ENCODE results near the gene BACE1.
A peak's percentile ranks its signal among the peaks of the same experiment; 100 is the strongest.
"Not testable (repeated sequence)": the region's sequence is repeated elsewhere in the genome, so short reads cannot be mapped to it uniquely, and the experiment has no call there.

Gene BACE1

DNA sequence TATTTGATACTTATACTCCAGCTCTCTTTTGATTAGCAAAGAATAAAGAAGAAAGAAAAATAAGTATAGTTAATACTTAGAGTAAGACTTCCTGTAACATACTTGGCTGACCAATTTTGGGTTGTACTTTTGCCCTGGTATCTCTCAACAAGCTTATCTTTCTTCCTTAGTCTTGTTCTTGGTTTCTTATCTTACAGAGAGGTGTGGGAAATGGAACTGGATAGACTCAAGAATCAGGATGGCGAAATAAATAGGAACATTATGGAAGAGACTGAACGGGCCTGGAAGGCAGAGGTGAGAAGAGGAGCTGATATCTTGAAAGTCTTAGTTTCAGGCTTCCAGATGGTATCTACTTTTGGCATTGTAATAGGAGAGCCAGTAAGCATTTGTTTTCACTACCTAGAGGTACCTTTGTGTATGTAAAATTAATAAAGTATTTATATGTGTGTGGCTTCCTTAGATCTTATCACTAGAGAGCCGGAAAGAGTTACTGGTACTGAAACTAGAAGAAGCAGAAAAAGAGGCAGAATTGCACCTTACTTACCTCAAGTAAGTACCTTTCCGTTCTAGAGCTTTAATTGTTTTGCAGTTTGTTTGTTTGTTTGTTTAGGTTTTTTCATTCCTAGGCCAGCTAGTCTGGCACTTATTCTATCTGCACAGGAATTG is 36.2 kb downstream of the BACE1 start:
- H3K9me3 ChIP-seq (ENCODE audit: control insufficient read depth in 2 of 2, low read length in 2 of 2): no peaks in the 10 kb centered on the region
- peak overlapping the region in 1 of 2 donors; percentile 6 for H3K4me3 ChIP-seq (ENCODE audit: low read length in 2 of 2)
- no peaks in the 10 kb centered on the region for H3K27me3 ChIP-seq (ENCODE audit: control insufficient read depth in 2 of 2, insufficient read depth in 2 of 2, low read length in 2 of 2)
- peaks cover 25 to 28% of the 10 kb centered on the region in 2 donors for H3K36me3 ChIP-seq (ENCODE audit: control insufficient read depth in 2 of 2, insufficient read depth in 2 of 2, low read length in 2 of 2)
- no peak overlapping the region for H3K27ac ChIP-seq (ENCODE audit: low read depth in 2 of 2, low read length in 2 of 2)
- H3K9ac ChIP-seq (ENCODE audit: low read depth in 1 of 2, low read length in 2 of 2): no peak overlapping the region
- no peaks in the 10 kb centered on the region for H3K4me1 ChIP-seq (ENCODE audit: control insufficient read depth in 2 of 2, insufficient read depth in 2 of 2, low read length in 2 of 2)

GRCh38 chr11:117278347-117278746 is 37.7 kb downstream of the BACE1 start:
- H3K27ac ChIP-seq (ENCODE audit: low read depth in 2 of 2, low read length in 2 of 2): no peak overlapping the region
- H3K4me1 ChIP-seq (ENCODE audit: control insufficient read depth in 2 of 2, insufficient read depth in 2 of 2, low read length in 2 of 2): no peaks in the 10 kb centered on the region
- H3K4me3 ChIP-seq (ENCODE audit: low read length in 2 of 2): no peak overlapping the region
- no peak overlapping the region for H3K9ac ChIP-seq (ENCODE audit: low read depth in 1 of 2, low read length in 2 of 2)
- H3K27me3 ChIP-seq (ENCODE audit: control insufficient read depth in 2 of 2, insufficient read depth in 2 of 2, low read length in 2 of 2): no peaks in the 10 kb centered on the region
- H3K9me3 ChIP-seq (ENCODE audit: control insufficient read depth in 2 of 2, low read length in 2 of 2): no peaks in the 10 kb centered on the region
- peaks cover 25% of the 10 kb centered on the region in 2 donors for H3K36me3 ChIP-seq (ENCODE audit: control insufficient read depth in 2 of 2, insufficient read depth in 2 of 2, low read length in 2 of 2)

DNA sequence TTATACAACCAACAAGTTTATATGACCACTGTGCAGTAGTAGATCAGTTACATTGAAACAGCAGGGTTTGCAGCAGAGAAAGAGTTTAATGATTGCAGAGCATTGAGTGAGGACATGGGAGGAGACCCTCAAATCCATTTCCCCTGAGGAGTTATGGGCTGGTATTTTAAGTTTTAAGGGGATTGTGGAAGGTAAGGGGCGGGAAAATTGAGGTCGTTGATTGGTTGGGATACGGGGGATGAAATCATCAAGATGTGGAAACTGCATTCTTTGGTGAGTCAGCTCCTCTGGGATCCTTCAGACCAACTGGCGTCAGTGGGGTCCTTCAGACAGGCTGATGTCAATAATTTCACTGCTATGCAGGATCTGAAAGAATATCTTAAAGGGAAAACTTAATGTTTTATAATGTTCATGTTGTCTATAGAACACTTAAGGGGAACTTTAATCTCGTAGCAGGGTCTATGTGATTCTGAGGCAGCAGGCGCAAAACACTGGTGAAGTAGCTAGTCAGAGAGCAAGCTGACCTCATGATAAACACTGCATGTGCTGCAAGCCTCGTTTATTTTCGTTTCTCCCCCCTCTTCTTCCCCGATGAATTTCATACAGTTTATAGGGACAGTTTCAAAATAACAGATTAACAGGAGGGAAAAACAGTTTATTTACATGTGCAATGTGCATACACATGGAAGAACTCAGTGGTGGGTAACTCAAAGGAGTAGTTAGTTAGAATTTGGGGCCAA is 42.3 kb downstream of the BACE1 start:
- H3K4me3 ChIP-seq (ENCODE audit: low read length in 2 of 2): no peak overlapping the region
- no peak overlapping the region for H3K9ac ChIP-seq (ENCODE audit: low read depth in 1 of 2, low read length in 2 of 2)
- no peaks in the 10 kb centered on the region for H3K9me3 ChIP-seq (ENCODE audit: control insufficient read depth in 2 of 2, low read length in 2 of 2)
- H3K36me3 ChIP-seq (ENCODE audit: control insufficient read depth in 2 of 2, insufficient read depth in 2 of 2, low read length in 2 of 2): peaks cover 3 to 8% of the 10 kb centered on the region in 2 donors
- H3K27me3 ChIP-seq (ENCODE audit: control insufficient read depth in 2 of 2, insufficient read depth in 2 of 2, low read length in 2 of 2): no peaks in the 10 kb centered on the region
- no peak overlapping the region for H3K27ac ChIP-seq (ENCODE audit: low read depth in 2 of 2, low read length in 2 of 2)
- no peaks in the 10 kb centered on the region for H3K4me1 ChIP-seq (ENCODE audit: control insufficient read depth in 2 of 2, insufficient read depth in 2 of 2, low read length in 2 of 2)

GRCh38 chr11:117272175-117272574 is 43.9 kb downstream of the BACE1 start:
- not testable (repeated sequence) for H3K9me3 ChIP-seq (ENCODE audit: control insufficient read depth in 2 of 2, low read length in 2 of 2); H3K9ac ChIP-seq (ENCODE audit: low read depth in 1 of 2, low read length in 2 of 2); H3K27me3 ChIP-seq (ENCODE audit: control insufficient read depth in 2 of 2, insufficient read depth in 2 of 2, low read length in 2 of 2); H3K27ac ChIP-seq (ENCODE audit: low read depth in 2 of 2, low read length in 2 of 2); H3K36me3 ChIP-seq (ENCODE audit: control insufficient read depth in 2 of 2, insufficient read depth in 2 of 2, low read length in 2 of 2); H3K4me1 ChIP-seq (ENCODE audit: control insufficient read depth in 2 of 2, insufficient read depth in 2 of 2, low read length in 2 of 2); H3K4me3 ChIP-seq (ENCODE audit: low read length in 2 of 2)

DNA sequence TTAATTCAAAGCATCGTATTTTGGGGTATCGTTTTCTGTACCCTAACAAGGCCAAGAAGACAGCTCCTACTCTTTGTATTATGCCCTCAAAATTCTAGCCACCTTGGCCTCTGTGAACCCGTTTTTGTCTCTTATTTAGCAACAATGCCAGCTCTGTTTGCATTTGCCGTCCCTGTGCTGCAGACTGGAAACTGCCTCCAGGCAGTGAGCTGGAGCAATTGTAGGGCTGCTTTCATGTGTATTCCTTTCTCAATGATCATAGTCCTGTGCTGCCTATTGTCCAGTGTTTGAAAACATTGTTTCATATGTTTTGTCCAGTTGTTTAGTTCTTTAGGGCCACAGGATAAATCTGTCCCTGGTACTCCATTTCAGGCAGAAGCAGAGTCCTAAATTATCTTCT is 44.8 kb downstream of the BACE1 start:
- no peaks in the 10 kb centered on the region for H3K9me3 ChIP-seq (ENCODE audit: control insufficient read depth in 2 of 2, low read length in 2 of 2)
- H3K27ac ChIP-seq (ENCODE audit: low read depth in 2 of 2, low read length in 2 of 2): no peak overlapping the region
- no peaks in the 10 kb centered on the region for H3K27me3 ChIP-seq (ENCODE audit: control insufficient read depth in 2 of 2, insufficient read depth in 2 of 2, low read length in 2 of 2)
- no peaks in the 10 kb centered on the region for H3K4me1 ChIP-seq (ENCODE audit: control insufficient read depth in 2 of 2, insufficient read depth in 2 of 2, low read length in 2 of 2)
- no peak overlapping the region for H3K4me3 ChIP-seq (ENCODE audit: low read length in 2 of 2)
- H3K9ac ChIP-seq (ENCODE audit: low read depth in 1 of 2, low read length in 2 of 2): no peak overlapping the region
- H3K36me3 ChIP-seq (ENCODE audit: control insufficient read depth in 2 of 2, insufficient read depth in 2 of 2, low read length in 2 of 2): peaks cover 3 to 10% of the 10 kb centered on the region in 2 donors

DNA sequence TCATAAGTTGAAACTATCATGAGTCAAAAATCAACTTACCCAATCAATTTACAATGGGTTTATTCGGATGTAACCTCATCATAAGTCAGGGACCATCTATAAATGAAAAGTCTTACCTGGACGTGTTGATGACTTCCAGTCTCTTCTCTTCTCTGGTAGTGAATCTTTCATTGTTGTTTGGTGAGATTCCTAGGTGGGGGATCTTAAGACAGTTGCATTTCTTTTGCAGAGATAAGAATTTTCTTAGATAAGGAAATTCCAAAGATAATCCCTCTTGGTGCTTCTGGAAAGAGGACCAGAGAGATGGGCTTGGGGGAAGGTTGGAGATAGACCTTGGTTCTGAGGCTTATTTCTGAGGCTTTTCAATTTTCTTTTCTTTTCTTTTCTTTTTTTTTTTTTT is 46.2 kb downstream of the BACE1 start:
- H3K36me3 ChIP-seq (ENCODE audit: control insufficient read depth in 2 of 2, insufficient read depth in 2 of 2, low read length in 2 of 2): peaks cover 6 to 10% of the 10 kb centered on the region in 2 donors
- H3K9ac ChIP-seq (ENCODE audit: low read depth in 1 of 2, low read length in 2 of 2): no peak overlapping the region
- H3K4me1 ChIP-seq (ENCODE audit: control insufficient read depth in 2 of 2, insufficient read depth in 2 of 2, low read length in 2 of 2): no peaks in the 10 kb centered on the region
- no peaks in the 10 kb centered on the region for H3K27me3 ChIP-seq (ENCODE audit: control insufficient read depth in 2 of 2, insufficient read depth in 2 of 2, low read length in 2 of 2)
- H3K27ac ChIP-seq (ENCODE audit: low read depth in 2 of 2, low read length in 2 of 2): no peak overlapping the region
- no peaks in the 10 kb centered on the region for H3K9me3 ChIP-seq (ENCODE audit: control insufficient read depth in 2 of 2, low read length in 2 of 2)
- no peak overlapping the region for H3K4me3 ChIP-seq (ENCODE audit: low read length in 2 of 2)

DNA sequence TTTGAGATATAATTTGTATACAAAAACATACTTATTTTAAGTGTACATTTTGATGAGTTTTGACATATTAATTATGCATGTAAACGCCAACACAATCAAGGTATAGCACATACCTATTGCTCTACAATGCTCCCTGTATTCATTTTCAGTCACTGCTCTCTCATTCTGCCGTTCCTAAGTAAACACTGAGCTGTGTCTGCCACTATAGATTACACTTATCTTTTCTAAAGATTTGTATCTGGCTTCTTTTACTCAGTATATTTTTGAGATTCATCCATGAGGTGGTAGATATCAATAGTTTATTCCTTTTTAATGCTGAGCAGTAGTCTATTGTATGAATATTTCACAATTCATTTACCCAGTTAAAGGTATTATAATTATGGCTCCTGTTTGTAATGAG is 50.3 kb downstream of the BACE1 start:
- Histone ChIP-seq H3K4me1 (ENCODE audit: control insufficient read depth in 2 of 2, insufficient read depth in 2 of 2, low read length in 2 of 2) (no peaks in the 10 kb centered on the region), H3K9me3 (ENCODE audit: control insufficient read depth in 2 of 2, low read length in 2 of 2) (no peaks in the 10 kb centered on the region), H3K4me3 (ENCODE audit: low read length in 2 of 2) (no peak overlapping the region), H3K36me3 (ENCODE audit: control insufficient read depth in 2 of 2, insufficient read depth in 2 of 2, low read length in 2 of 2) (peaks cover 2 to 8% of the 10 kb centered on the region in 2 donors), H3K27me3 (ENCODE audit: control insufficient read depth in 2 of 2, insufficient read depth in 2 of 2, low read length in 2 of 2) (no peaks in the 10 kb centered on the region), H3K27ac (ENCODE audit: low read depth in 2 of 2, low read length in 2 of 2) (no peak overlapping the region), H3K9ac (ENCODE audit: low read depth in 1 of 2, low read length in 2 of 2) (no peak overlapping the region)

DNA sequence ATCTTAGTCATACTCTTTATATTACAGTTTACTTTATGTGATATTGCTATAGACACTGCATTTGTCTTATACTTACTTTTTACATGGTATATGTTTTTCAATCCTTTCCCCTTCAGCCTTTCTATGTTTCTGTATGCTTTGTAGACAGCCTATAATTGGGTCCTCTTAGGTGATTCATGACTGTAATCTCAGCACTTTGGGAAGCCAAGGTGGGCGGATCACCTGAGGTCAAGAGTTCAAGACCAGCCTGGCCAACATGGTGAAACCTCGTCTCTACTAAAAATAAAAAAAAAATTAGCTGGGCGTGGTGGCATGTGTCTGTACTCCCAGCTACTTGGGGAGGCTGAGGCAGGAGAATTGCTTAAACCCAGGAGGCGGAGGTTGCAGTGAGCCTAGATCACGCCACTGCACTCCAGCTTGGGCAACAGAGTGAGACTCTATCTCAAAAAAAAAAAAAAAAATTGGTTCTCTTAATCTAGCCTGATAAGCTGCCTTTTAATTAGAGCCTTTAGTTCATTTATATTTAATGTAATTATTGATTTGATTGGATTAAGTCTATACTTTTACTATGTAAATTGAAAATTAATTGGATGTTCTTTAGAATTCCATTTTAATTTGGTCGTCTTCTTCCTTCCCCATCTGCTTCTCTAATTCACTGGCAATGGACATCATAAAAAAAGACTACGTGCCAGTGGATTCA is 51.3 kb downstream of the BACE1 start:
- H3K36me3 ChIP-seq (ENCODE audit: control insufficient read depth in 2 of 2, insufficient read depth in 2 of 2, low read length in 2 of 2); H3K4me1 ChIP-seq (ENCODE audit: control insufficient read depth in 2 of 2, insufficient read depth in 2 of 2, low read length in 2 of 2); H3K27me3 ChIP-seq (ENCODE audit: control insufficient read depth in 2 of 2, insufficient read depth in 2 of 2, low read length in 2 of 2): not testable (repeated sequence)

GRCh38 chr11:117259417-117259816 is 56.6 kb downstream of the BACE1 start:
- H3K27ac ChIP-seq (ENCODE audit: low read depth in 2 of 2, low read length in 2 of 2): no peak overlapping the region
- H3K4me3 ChIP-seq (ENCODE audit: low read length in 2 of 2): no peak overlapping the region
- no peaks in the 10 kb centered on the region for H3K9me3 ChIP-seq (ENCODE audit: control insufficient read depth in 2 of 2, low read length in 2 of 2)
- peaks cover 5 to 7% of the 10 kb centered on the region in 2 donors for H3K36me3 ChIP-seq (ENCODE audit: control insufficient read depth in 2 of 2, insufficient read depth in 2 of 2, low read length in 2 of 2)
- H3K27me3 ChIP-seq (ENCODE audit: control insufficient read depth in 2 of 2, insufficient read depth in 2 of 2, low read length in 2 of 2): no peaks in the 10 kb centered on the region
- H3K9ac ChIP-seq (ENCODE audit: low read depth in 1 of 2, low read length in 2 of 2): no peak overlapping the region
- no peaks in the 10 kb centered on the region for H3K4me1 ChIP-seq (ENCODE audit: control insufficient read depth in 2 of 2, insufficient read depth in 2 of 2, low read length in 2 of 2)

More for the DNA sequence above, 51.3 kb downstream of the BACE1 start:
- H3K9ac ChIP-seq (ENCODE audit: low read depth in 1 of 2, low read length in 2 of 2); H3K4me3 ChIP-seq (ENCODE audit: low read length in 2 of 2); H3K27ac ChIP-seq (ENCODE audit: low read depth in 2 of 2, low read length in 2 of 2); H3K9me3 ChIP-seq (ENCODE audit: control insufficient read depth in 2 of 2, low read length in 2 of 2): not testable (repeated sequence)

GRCh38 chr11:117258576-117258975 is 57.5 kb downstream of the BACE1 start:
- H3K27ac ChIP-seq (ENCODE audit: low read depth in 2 of 2, low read length in 2 of 2): no peak overlapping the region

More at GRCh38 chr11:117258576-117258975, 57.5 kb downstream of the BACE1 start:
- Histone ChIP-seq H3K9me3 (ENCODE audit: control insufficient read depth in 2 of 2, low read length in 2 of 2) (no peaks in the 10 kb centered on the region), H3K4me1 (ENCODE audit: control insufficient read depth in 2 of 2, insufficient read depth in 2 of 2, low read length in 2 of 2) (no peaks in the 10 kb centered on the region), H3K4me3 (ENCODE audit: low read length in 2 of 2) (no peak overlapping the region), H3K36me3 (ENCODE audit: control insufficient read depth in 2 of 2, insufficient read depth in 2 of 2, low read length in 2 of 2) (peaks cover 5 to 7% of the 10 kb centered on the region in 2 donors), H3K9ac (ENCODE audit: low read depth in 1 of 2, low read length in 2 of 2) (no peak overlapping the region), H3K27me3 (ENCODE audit: control insufficient read depth in 2 of 2, insufficient read depth in 2 of 2, low read length in 2 of 2) (no peaks in the 10 kb centered on the region)
